ENCODE measurements around the gene KIDINS220.

- TF ChIP-seq, protein P1, sequence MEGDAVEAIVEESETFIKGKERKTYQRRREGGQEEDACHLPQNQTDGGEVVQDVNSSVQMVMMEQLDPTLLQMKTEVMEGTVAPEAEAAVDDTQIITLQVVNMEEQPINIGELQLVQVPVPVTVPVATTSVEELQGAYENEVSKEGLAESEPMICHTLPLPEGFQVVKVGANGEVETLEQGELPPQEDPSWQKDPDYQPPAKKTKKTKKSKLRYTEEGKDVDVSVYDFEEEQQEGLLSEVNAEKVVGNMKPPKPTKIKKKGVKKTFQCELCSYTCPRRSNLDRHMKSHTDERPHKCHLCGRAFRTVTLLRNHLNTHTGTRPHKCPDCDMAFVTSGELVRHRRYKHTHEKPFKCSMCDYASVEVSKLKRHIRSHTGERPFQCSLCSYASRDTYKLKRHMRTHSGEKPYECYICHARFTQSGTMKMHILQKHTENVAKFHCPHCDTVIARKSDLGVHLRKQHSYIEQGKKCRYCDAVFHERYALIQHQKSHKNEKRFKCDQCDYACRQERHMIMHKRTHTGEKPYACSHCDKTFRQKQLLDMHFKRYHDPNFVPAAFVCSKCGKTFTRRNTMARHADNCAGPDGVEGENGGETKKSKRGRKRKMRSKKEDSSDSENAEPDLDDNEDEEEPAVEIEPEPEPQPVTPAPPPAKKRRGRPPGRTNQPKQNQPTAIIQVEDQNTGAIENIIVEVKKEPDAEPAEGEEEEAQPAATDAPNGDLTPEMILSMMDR (IDR thresholded peaks at IDR 0.05; ENCODE audit: borderline replicate concordance, extremely low read depth, low read length, poor library complexity, severe bottlenecking) = no peak
- no peak for TF ChIP-seq EZH2 (IDR thresholded peaks at IDR 0.05; ENCODE audit: borderline replicate concordance, low read depth, low read length, severe bottlenecking)
These were observed 114.4 kb downstream of the KIDINS220 start for GRCh38 chr2:8722986-8723385.
